Frontal cortex (tissue), 4 donors: ENCODE data around the gene ROBO1. TPM values are rescaled to one million over a fixed set of nuclear protein-coding genes. Genes with fewer than 3 reads are reported as not detected.

Experiments used
- DNase-seq, 2 donors: peaks; one replicate each; pipeline ENCODE4 v3.0.0; 2012; ENCODE audit warnings: low spot score in 2 of 2
- FAIRE-seq: peaks from 2 replicates; lab custom pipeline; 2012; peaks lifted over from hg19 to GRCh38; lab: Jason Lieb, UNC
- small RNA-seq: library from RNA; depleted of rRNA; stranded (forward); fragments of <200 nt; gene quantifications from one replicate; pipeline ENCODE3, GENCODE V24; 2014
- total RNA-seq: library from RNA; depleted of rRNA; stranded (reverse); fragments of >200 nt; gene quantifications from one replicate; pipeline ENCODE4 v1.2.3, GENCODE V29; 2014
- donor health status: control.
- donor health status: control.
- donor health status: control.

ROBO1 gene
- total RNA-seq, 1 donor from 2014 or later: 296 TPM

- DNase-seq (no peak), FAIRE-seq (no peak)
Observed at GRCh38 chr3:78610462-78611125, 1157.2 kb downstream of the ROBO1 start.

- DNase-seq (no peak), FAIRE-seq (no peak)
Observed at GRCh38 chr3:78606756-78607155, 1161.0 kb downstream of the ROBO1 start.

- DNase-seq: no peak
- FAIRE-seq: no peak
Observed at GRCh38 chr3:78605178-78605577, 1162.6 kb downstream of the ROBO1 start.

- FAIRE-seq: no peak
- DNase-seq: no peak
Observed at GRCh38 chr3:78604341-78604740, 1163.5 kb downstream of the ROBO1 start.

GRCh38 chr3:78601249-78601648, 1166.5 kb downstream of the ROBO1 start:
- no peak for FAIRE-seq
- no peak for DNase-seq

GRCh38 chr3:78589778-78590177, 1178.0 kb downstream of the ROBO1 start:
- DNase-seq: no peak

GRCh38 chr3:78588906-78589621, 1178.7 kb downstream of the ROBO1 start:
- no peak for FAIRE-seq
- no peak for DNase-seq

More at GRCh38 chr3:78589778-78590177, 1178.0 kb downstream of the ROBO1 start:
- FAIRE-seq: no peak

GRCh38 chr3:78580681-78581080, 1187.1 kb downstream of the ROBO1 start:
- DNase-seq: no peak

GRCh38 chr3:78571486-78571885, 1196.3 kb downstream of the ROBO1 start:
- FAIRE-seq (no peak), DNase-seq (no peak)

More at GRCh38 chr3:78580681-78581080, 1187.1 kb downstream of the ROBO1 start:
- FAIRE-seq: no peak

- DNase-seq (no peak), FAIRE-seq (no peak)
Observed at GRCh38 chr3:78570496-78570895, 1197.3 kb downstream of the ROBO1 start.

- no peak for FAIRE-seq
- no peak for DNase-seq
Observed at GRCh38 chr3:78569804-78570203, 1198.0 kb downstream of the ROBO1 start.

GRCh38 chr3:78565712-78566111, 1202.1 kb downstream of the ROBO1 start:
- no peak for FAIRE-seq
- no peak for DNase-seq

- no peak for DNase-seq
- no peak for FAIRE-seq
Observed at GRCh38 chr3:78562328-78562727, 1205.5 kb downstream of the ROBO1 start.

Small RNA genes lying within 50 kb of the gene (small RNA-seq; reads per million reads assigned to genes)
- not detected for gene MIR3923
- gene RN7SL751P: not detected
